GM12874 (cell line): ENCODE data around the gene CHAF1A.

Experiments
- TF ChIP-seq, protein P1 (sequence below): IDR thresholded peaks from 2 replicates; pipeline ENCODE4 v1.5.1; 2011; ENCODE audit warnings: low read depth, mild to moderate bottlenecking, control low read depth, low read length, moderate library complexity; ENCODE audit not compliant: insufficient read depth

Gene CHAF1A

DNA sequence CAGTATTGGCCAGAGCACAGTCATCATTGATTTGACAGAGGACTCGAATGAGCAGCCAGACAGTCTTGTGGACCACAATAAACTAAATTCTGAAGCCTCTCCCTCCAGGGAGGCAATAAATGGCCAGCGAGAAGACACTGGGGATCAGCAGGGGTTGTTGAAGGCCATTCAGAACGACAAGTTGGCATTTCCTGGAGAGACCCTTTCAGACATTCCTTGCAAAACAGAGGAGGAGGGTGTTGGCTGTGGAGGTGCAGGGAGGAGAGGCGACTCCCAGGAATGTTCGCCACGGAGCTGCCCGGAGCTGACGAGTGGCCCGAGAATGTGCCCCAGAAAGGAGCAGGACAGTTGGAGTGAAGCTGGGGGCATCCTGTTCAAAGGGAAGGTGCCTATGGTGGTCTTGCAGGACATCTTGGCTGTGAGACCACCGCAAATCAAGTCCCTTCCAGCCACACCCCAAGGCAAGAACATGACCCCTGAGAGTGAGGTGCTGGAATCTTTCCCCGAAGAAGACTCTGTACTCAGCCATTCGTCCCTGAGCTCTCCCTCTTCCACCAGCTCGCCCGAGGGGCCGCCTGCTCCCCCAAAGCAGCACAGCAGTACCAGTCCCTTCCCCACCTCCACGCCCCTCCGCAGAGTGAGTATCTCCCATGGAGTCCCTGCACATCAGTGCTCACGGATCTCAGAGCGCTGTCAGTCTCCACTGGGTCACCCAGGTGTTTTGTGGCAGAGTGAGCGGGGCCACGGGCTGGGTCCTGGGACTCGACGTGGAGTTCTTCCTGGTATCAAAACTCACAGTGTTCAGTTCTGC is 6.9 kb downstream of the CHAF1A start:
- TF ChIP-seq, protein P1, sequence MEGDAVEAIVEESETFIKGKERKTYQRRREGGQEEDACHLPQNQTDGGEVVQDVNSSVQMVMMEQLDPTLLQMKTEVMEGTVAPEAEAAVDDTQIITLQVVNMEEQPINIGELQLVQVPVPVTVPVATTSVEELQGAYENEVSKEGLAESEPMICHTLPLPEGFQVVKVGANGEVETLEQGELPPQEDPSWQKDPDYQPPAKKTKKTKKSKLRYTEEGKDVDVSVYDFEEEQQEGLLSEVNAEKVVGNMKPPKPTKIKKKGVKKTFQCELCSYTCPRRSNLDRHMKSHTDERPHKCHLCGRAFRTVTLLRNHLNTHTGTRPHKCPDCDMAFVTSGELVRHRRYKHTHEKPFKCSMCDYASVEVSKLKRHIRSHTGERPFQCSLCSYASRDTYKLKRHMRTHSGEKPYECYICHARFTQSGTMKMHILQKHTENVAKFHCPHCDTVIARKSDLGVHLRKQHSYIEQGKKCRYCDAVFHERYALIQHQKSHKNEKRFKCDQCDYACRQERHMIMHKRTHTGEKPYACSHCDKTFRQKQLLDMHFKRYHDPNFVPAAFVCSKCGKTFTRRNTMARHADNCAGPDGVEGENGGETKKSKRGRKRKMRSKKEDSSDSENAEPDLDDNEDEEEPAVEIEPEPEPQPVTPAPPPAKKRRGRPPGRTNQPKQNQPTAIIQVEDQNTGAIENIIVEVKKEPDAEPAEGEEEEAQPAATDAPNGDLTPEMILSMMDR = no peak

DNA sequence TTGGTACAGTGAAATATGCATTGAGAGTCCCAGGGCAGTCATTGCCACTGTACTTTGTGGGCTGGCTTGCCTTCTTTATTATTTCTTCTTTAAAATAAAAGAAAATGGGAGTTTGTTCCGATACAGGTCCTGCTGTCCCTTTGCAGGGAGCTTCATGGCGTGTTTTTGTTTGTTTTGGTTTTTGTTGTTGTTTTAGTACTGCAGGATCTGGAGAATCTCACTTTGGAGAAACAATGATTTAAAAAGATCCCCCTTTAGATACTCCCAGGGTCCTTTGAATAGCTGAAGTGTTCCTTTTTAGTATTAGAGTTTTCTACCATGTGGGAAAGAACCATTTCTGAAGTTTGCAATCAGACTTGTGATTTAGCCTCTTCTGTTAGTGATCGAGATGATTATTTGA is 11.1 kb downstream of the CHAF1A start:
- TF ChIP-seq, protein P1 = no peak

DNA sequence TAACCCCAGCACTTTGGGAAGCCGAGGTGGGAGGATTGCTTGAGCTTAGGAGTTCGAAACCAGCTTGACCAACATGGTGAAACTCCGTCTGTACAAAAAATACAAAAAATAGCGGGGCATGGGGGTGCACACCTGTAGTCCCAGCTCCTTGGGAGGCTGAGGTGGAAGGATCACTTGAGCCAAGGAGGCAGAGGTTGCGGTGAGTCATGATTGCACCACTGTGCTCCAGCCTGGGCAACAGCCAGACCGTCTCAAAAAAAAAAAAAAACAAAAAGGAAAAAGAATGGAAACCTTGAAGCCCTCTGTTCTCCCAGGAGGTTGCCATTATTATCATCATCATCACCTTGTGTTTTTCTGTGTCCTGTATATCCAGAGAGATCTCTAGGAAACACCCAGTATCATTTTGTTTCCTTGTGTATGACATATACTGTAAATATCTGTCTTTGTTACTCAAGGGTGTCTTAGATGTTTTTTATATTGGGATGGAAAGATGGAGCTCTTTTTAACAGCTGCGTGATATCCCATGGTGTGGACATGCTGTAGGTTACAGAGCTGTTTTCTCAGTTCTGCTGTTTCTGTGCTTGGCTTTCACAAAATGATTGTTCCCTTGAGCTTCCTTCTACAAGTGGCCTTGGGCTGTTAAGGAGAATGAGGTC is 11.8 kb downstream of the CHAF1A start:
- TF ChIP-seq, protein P1 = no peak

DNA sequence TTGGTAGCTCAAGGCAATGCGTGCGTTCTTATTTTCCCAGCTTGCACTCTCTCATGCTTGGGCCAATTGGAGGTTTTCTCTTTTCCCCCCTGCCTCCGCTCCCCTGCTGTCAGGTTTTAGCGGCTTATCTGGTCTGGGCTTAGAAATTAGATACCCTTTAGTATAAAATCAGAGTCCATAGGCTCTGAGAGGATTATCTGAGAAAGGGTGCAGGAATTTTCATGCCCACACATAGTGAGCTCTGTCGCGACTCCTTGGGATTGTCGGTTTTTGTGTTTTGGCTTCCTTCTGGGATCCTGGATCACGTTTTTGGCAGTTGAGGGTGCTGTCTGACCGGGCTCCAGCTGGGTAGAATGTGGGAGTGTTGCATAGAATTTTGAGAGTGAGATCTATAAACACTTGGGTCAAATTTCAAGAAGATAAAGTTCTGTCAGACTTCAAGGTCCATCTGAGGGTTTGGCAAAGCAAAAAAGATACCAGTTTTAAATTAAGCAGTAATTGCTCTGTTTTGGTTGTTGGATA is 12.4 kb downstream of the CHAF1A start:
- TF ChIP-seq, protein P1 = no peak

DNA sequence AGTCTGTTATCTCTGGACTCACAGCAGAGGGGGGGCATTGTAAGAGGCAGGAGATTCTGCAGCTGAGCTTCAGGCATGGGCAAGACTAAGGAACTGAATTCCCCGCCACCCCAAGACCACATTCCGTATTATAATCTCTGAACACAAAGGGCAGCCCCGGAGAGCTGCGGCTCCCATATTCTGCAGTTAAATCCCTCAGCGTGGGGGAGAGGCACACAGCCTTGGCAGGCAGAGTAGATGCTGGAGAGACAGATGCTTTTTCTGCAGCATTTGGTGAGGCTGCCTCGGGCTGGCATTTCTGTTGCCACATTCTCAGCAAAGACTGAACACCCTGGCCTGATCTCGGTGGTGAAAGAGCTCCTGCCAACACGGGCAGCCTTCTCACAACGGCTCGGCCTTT is 12.9 kb downstream of the CHAF1A start:
- TF ChIP-seq, protein P1 = no peak

DNA sequence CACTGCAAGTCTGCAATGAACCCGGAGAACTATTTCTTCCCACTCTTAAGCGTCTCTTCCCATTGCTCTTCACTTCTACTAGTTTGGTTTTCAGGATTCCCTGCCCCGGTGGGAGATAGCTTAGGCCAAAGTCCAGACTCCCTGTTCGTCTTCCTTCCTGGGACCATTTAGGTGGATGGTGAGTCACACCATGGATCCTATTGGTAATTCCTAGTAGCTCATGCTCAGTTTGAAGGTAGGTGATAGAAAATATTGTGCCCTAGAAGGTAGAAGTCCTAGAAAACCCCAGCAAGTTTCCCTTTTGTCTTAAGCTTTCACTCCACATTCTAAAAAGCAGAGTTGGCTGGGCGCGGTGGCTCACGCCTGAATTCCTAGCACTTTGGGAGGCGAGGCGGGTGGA is 13.8 kb downstream of the CHAF1A start:
- TF ChIP-seq, protein P1 = no peak

DNA sequence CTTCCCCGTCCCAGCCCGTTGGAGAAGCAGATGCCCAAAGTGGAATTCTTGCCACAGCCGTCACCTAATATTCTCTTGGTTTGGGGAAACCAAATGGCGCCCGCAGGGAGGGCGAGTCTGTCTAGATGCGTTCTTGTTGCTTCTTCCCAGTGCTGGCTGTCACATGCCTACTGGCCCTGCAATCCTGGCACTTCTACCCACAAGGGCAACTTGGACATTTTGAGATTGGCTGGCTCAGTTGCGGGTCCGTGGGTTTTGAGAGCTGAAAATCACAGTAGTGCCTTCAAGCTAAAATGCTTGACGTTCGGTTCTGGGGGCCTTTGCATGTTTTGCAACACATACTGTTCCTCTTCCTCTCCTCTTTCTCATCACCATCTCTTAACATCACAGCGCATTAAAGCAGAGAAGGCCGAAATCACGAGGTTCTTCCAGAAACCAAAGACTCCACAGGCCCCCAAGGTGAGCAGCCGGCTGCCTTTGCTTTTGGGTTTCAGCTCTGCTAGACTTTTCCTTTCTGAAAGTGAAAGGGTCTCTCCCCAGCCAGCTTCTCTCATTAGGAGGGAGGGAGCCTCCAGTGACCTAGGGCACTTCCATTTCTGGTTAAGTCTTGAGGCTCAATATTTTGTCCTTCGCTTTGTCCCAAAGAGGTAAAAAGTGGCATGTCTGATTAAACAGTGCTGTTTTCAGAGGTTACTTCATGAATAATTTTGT is 21.1 kb downstream of the CHAF1A start:
- TF ChIP-seq, protein P1 = no peak
